Thoracic aorta (tissue), 2 donors: ENCODE measurements around the gene C4orf17. TPM values are rescaled to one million over a fixed set of nuclear protein-coding genes. Genes with fewer than 3 reads are reported as not detected.

Source experiments
- ATAC-seq: fragments of 150-250 bp; one replicate; pipeline ENCODE4 v1.8.0; 2017; ENCODE audit warnings: low read depth; ENCODE audit not compliant: insufficient number of reproducible peaks, low FRiP score
- DNase-seq: peaks from one replicate; pipeline ENCODE4 v3.0.0-alpha.2; 2020; ENCODE audit warnings: low spot score
- H3K27ac ChIP-seq, 2 donors: fragments of 200-600 bp; sonication (generic); 1 replicate in 1 of 2; 2 replicates in 1 of 2; pipeline ENCODE4 v1.5.1; 2016; ENCODE audit warnings: mild to moderate bottlenecking in 2 of 2, moderate library complexity in 2 of 2
- H3K27me3 ChIP-seq: fragments of 200-600 bp; sonication (generic); replicated peaks from 2 replicates; pipeline ENCODE4 v1.6.0; 2016; ENCODE audit warnings: mild to moderate bottlenecking; ENCODE audit not compliant: insufficient read depth
- H3K36me3 ChIP-seq: fragments of 200-600 bp; sonication (generic); one replicate; pipeline ENCODE4 v1.5.1; 2016
- H3K4me1 ChIP-seq, 2 donors: fragments of 200-600 bp; sonication (generic); 1 replicate in 1 of 2; 2 replicates in 1 of 2; pipeline versions ENCODE4 v1.5.1 to v1.6.0; 2016; ENCODE audit warnings: low read depth in 2 of 2, mild to moderate bottlenecking in 1 of 2; ENCODE audit not compliant: control insufficient read depth in 1 of 2
- H3K4me3 ChIP-seq: fragments of 200-600 bp; sonication (generic); 2 replicates; pipeline ENCODE4 v1.5.1; 2016; ENCODE audit warnings: mild to moderate bottlenecking
- H3K9me3 ChIP-seq: fragments of 200-600 bp; sonication (generic); 2 replicates; pipeline ENCODE4 v1.5.1; 2016
- total RNA-seq, 2 donors: library from RNA; depleted of rRNA; stranded (reverse); fragments of >200 nt; gene quantifications; one replicate each; pipeline versions ENCODE4 v1.1.0 to v1.2.3, GENCODE V29; 2016
- TF ChIP-seq, protein P1 (sequence below): fragments of 200-600 bp; sonication (generic); IDR thresholded peaks from one replicate; pipeline ENCODE4 v1.5.1; 2019; ENCODE audit warnings: antibody characterized with exemption

C4orf17 gene
- total RNA-seq, 2 donors from 2014 or later = not detected

DNA sequence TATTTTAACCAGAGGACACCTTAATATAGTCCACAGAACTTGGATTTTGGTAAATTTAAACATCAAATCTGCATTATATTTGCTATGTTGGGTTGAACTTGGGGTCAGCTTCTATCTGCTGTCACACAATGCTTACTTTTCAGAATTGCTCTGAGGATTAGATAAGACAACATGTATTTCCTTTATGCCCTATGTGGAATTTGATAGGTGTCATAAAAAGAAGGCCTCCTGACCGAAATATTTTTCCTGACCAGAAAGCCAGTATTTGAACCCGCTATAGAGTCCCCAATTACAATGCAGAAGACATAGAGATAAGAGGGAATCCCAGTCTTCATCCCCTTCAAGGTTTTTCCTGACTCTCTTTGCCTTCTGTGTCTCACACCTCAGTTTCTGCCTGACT is 67.9 kb downstream of the C4orf17 start:
- H3K4me3 ChIP-seq = no peak overlapping the region
- H3K9me3 ChIP-seq = no peaks in the 10 kb centered on the region
- no peaks in the 10 kb centered on the region for H3K27me3 ChIP-seq
- ATAC-seq (no peak), DNase-seq (no peak)
- no peaks in the 10 kb centered on the region for H3K36me3 ChIP-seq
- TF ChIP-seq, protein P1, sequence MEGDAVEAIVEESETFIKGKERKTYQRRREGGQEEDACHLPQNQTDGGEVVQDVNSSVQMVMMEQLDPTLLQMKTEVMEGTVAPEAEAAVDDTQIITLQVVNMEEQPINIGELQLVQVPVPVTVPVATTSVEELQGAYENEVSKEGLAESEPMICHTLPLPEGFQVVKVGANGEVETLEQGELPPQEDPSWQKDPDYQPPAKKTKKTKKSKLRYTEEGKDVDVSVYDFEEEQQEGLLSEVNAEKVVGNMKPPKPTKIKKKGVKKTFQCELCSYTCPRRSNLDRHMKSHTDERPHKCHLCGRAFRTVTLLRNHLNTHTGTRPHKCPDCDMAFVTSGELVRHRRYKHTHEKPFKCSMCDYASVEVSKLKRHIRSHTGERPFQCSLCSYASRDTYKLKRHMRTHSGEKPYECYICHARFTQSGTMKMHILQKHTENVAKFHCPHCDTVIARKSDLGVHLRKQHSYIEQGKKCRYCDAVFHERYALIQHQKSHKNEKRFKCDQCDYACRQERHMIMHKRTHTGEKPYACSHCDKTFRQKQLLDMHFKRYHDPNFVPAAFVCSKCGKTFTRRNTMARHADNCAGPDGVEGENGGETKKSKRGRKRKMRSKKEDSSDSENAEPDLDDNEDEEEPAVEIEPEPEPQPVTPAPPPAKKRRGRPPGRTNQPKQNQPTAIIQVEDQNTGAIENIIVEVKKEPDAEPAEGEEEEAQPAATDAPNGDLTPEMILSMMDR = no peak
- H3K27ac ChIP-seq = no peak overlapping the region
- peaks cover 0 to 18% of the 10 kb centered on the region in 2 donors for H3K4me1 ChIP-seq

DNA sequence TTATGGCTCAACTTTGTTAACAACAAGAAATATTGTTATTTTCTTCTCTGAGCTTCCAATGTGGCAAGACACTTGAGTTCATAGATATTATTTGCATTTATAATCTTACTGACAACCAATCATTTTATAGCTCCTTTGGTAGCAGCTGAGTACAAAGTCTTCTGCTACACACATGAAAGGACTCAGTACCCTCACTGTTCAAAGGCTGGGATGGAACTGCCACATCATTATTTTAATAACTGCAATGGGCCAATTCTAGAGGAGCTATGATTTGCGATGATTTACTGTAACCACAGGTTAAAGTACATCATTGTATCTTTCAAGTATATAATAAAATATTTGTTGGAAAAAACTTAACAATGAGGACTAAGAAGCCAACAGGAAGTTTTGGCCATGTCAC is 74.7 kb downstream of the C4orf17 start:
- ATAC-seq = no peak
- TF ChIP-seq, protein P1 = no peak
- H3K9me3 ChIP-seq = no peaks in the 10 kb centered on the region

DNA sequence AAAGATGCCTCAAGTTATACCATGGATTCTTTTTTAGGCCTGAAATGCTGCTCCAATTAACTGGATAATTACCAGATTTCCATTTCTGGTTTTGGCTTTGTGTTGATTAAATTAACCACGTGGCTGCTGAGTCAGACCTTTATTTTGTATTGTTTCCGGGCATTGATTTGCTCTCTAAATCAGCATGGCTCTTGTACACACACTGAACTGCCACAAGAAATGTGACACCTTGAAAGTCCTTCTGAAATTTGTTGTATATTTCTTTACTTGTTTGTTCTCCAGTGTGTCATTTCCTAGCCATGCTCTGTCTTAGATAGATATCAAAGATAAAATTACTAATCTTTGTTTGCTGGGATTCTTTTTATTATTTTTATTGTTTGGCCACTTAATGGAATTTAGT is 75.5 kb downstream of the C4orf17 start:
- H3K27me3 ChIP-seq = no peaks in the 10 kb centered on the region
- TF ChIP-seq, protein P1 = no peak

More for the DNA sequence above, 74.7 kb downstream of the C4orf17 start:
- Histone ChIP-seq H3K27ac (no peak overlapping the region), H3K27me3 (no peaks in the 10 kb centered on the region), H3K4me3 (no peak overlapping the region), H3K36me3 (no peaks in the 10 kb centered on the region), H3K4me1 (peaks cover 8 to 13% of the 10 kb centered on the region in 2 donors)
- no peak for DNase-seq

DNA sequence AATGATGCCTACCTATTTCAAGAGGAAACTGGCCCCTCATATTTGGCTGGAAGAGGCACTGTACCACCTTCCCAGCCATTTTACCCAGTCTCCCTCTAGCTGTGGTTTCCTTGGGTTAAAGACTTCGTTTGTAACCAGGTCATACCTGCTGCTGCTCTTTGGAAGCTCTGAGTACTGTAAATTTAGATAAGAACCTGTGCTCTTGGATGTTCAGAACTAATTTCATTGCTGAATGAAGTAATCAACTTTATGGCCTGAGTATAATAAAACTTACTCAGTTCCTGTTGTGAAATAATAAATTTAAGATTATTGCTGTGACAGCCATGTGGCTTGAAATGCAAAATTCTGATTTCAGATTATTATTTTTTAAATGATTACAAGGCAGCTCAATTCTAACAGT is 76.0 kb downstream of the C4orf17 start:
- no peaks in the 10 kb centered on the region for H3K9me3 ChIP-seq
- TF ChIP-seq, protein P1 = no peak
- H3K36me3 ChIP-seq = no peaks in the 10 kb centered on the region
- DNase-seq = no peak
- no peak overlapping the region for H3K4me3 ChIP-seq
- peaks cover 8 to 13% of the 10 kb centered on the region in 2 donors for H3K4me1 ChIP-seq
- no peak for ATAC-seq
- peak overlapping the region; percentile 18 to 82 for H3K27ac ChIP-seq
- H3K27me3 ChIP-seq = no peaks in the 10 kb centered on the region

More for the DNA sequence above, 75.5 kb downstream of the C4orf17 start:
- no peak for DNase-seq
- no peak for ATAC-seq
- Histone ChIP-seq H3K4me3 (no peak overlapping the region), H3K9me3 (no peaks in the 10 kb centered on the region), H3K4me1 (peaks cover 8 to 13% of the 10 kb centered on the region in 2 donors), H3K36me3 (no peaks in the 10 kb centered on the region), H3K27ac (peak overlapping the region in 1 of 2 donors; percentile 82)

DNA sequence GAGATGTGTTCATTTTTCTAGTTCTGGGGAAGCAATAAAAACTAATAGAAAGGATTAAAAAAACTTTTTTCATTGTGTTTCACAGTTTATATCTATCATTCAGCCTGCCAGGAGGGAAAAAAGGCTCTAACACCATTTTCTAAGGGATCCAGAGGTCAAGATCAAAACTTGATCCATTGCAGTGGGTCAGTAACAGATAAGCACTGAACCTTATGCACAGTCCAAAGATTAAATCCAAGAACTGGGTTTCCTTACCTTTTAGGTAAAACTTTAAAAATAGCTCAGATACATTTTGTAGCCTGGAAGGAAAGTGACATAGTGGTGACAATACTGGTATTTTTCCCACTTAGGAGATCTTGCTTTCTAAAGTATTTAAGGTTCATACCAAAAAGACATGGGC is 76.5 kb downstream of the C4orf17 start:
- DNase-seq (no peak), ATAC-seq (no peak)
- TF ChIP-seq, protein P1 = no peak
- Histone ChIP-seq H3K4me3 (no peak overlapping the region), H3K9me3 (no peaks in the 10 kb centered on the region), H3K4me1 (peaks cover 8 to 13% of the 10 kb centered on the region in 2 donors), H3K36me3 (no peaks in the 10 kb centered on the region), H3K27me3 (no peaks in the 10 kb centered on the region), H3K27ac (peak overlapping the region; percentile 18 to 82)
